Measurements from ENCODE around the gene DMTF1. TPM values are rescaled to one million over a fixed set of nuclear protein-coding genes. Genes with fewer than 3 reads are reported as not detected.
A peak's percentile ranks its signal among the peaks of the same experiment; 100 is the strongest.

The DMTF1 gene
- total and polyA plus RNA-seq, 8 donors: 66.7 to 321 (median 261) TPM

DNA sequence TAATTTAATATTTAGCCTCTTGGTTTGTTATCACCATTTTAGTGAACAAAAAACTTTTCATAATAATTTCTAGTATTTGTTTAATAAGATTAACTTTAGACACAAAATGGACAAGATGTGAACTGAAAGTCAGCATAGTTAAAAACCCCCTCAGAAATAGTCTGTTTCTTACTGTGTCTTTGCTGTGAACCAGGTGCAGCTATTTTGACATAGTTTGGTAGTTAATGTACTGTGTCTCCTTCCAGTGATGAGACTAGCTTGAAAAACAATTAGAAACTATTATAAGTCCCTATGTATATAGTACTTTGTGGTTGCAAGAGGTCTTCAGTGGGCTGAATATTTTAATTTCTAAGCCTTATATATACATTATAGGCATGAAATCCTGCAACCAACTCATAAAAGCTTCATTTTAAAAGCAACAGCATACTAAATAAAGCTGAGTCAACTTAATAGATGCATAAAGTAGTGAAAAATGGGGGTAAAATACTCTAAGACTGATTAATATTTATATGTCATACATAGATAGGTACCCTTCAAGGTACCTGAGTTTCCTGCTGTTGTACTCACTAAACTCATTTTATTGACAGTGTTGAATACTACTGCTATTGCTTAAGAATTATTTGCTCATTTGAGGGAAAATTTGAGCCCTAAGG is 19.2 kb downstream of the DMTF1 start:
- no peaks in the 10 kb centered on the region for H3K9me3 ChIP-seq
- ATAC-seq: no peak

DNA sequence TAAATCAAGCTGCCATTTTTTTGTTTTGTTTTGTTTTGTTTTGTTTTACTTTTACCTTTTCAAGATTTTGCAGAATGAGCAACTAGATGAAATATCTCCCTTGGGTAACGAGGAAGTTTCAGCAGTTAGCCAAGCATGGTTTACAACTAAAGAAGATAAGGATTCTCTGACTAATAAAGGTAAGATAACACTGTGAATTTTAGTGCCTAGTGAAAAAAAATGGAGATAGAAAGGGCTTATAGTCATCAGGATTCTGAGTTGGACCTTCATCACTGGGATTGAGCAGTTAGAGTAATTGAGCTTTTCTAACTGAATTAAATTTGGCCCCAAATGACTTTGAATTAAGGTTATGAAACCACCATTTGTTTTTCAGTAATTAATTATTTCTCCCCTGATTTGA is 21.2 kb downstream of the DMTF1 start:
- ATAC-seq (no peak), DNase-seq (no peak)
- intact Hi-C loops (cut with DNase I): no loop called here
- no peak overlapping the region for H3K4me3 ChIP-seq
- H3K27me3 ChIP-seq: no peaks in the 10 kb centered on the region
- H3K27ac ChIP-seq: peak overlapping the region in 1 of 2 donors; percentile 10
- peaks cover 0 to 93% of the 10 kb centered on the region in 2 donors for H3K36me3 ChIP-seq
- H3K4me1 ChIP-seq: no peaks in the 10 kb centered on the region
- H3K9me3 ChIP-seq: no peaks in the 10 kb centered on the region
- TF ChIP-seq CTCF (IDR thresholded peaks at IDR 0.05): no peak

More for the DNA sequence above, 19.2 kb downstream of the DMTF1 start:
- no peak for DNase-seq
- H3K4me3 ChIP-seq: no peak overlapping the region
- intact Hi-C loops (cut with DNase I): no loop called here
- H3K27me3 ChIP-seq: no peaks in the 10 kb centered on the region
- no peaks in the 10 kb centered on the region for H3K4me1 ChIP-seq
- no peak for TF ChIP-seq CTCF (IDR thresholded peaks at IDR 0.05)
- H3K27ac ChIP-seq: no peak overlapping the region
- peaks cover 0 to 100% of the 10 kb centered on the region in 2 donors for H3K36me3 ChIP-seq

GRCh38 chr7:87178320-87178719 is 26.1 kb downstream of the DMTF1 start:
- ATAC-seq: no peak

DNA sequence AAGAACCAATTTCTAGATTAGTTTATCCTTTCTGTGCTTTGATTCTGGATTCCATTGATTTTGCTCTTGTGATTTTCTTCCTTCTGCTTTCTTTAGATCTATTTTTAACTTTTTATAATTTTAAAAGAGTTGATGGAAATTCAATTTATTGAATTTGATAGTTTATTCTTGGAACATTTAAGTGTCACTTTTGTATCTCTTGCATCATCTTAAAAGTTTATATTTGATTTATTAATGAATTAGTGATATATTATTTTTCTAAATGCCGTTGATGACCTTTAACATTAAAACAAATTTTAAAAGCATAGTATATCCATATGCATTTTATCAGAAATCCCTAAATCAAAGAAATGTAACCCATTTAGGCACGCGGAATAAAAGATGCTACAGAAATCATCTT is 26.9 kb downstream of the DMTF1 start:
- Histone ChIP-seq H3K36me3 (peaks cover 0 to 91% of the 10 kb centered on the region in 2 donors), H3K27ac (no peak overlapping the region), H3K4me1 (no peaks in the 10 kb centered on the region), H3K9me3 (no peaks in the 10 kb centered on the region), H3K27me3 (no peaks in the 10 kb centered on the region), H3K4me3 (no peak overlapping the region)
- TF ChIP-seq CTCF (IDR thresholded peaks at IDR 0.05): no peak
- DNase-seq: no peak
- ATAC-seq: no peak
- intact Hi-C loops (cut with DNase I): no loop called here

More at GRCh38 chr7:87178320-87178719, 26.1 kb downstream of the DMTF1 start:
- TF ChIP-seq CTCF (IDR thresholded peaks at IDR 0.05): no peak
- no peak overlapping the region for H3K4me3 ChIP-seq
- no peaks in the 10 kb centered on the region for H3K4me1 ChIP-seq
- H3K36me3 ChIP-seq: peaks cover 0 to 91% of the 10 kb centered on the region in 2 donors
- H3K27me3 ChIP-seq: no peaks in the 10 kb centered on the region
- H3K9me3 ChIP-seq: no peaks in the 10 kb centered on the region
- intact Hi-C loops (cut with DNase I): no loop called here
- no peak overlapping the region for H3K27ac ChIP-seq
- DNase-seq: no peak

DNA sequence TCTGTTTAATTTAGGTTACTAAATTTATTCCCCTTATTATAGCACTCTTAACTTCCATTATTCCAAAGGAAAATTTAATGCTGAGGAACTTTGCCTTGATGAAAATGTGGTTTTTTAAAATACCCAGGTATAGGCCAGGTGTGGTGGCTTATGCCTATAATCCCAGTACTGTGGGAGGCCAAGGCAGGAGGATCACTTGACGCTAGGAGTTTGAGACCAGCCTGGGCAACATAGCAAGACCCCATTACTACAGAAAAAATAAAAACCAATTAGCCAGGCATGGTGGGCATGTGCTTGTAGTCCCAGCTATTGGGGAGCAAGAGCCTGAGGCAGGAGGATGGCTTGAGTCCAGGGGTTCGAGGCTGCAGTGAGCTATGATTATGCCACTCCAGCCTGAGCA is 34.9 kb downstream of the DMTF1 start:
- H3K36me3 ChIP-seq: peaks cover 6 to 98% of the 10 kb centered on the region in 2 donors
- no peaks in the 10 kb centered on the region for H3K9me3 ChIP-seq
- no peak overlapping the region for H3K27ac ChIP-seq
- ATAC-seq: no peak
- H3K4me3 ChIP-seq: no peak overlapping the region
- H3K4me1 ChIP-seq: no peaks in the 10 kb centered on the region
- TF ChIP-seq CTCF (IDR thresholded peaks at IDR 0.05): no peak
- DNase-seq: no peak
- H3K27me3 ChIP-seq: no peaks in the 10 kb centered on the region
- intact Hi-C loops (cut with DNase I): no loop called here
